ENCODE results near the gene NPVF. TPM values are rescaled to one million over a fixed set of nuclear protein-coding genes. Genes with fewer than 3 reads are reported as not detected.
A peak's percentile ranks its signal among the peaks of the same experiment; 100 is the strongest.

NPVF gene
- total RNA-seq, 1 experiment from 2014 or later = not detected

- Histone ChIP-seq H3K9me3 (ENCODE audit: low read length) (no peaks in the 10 kb centered on the region), H3K9ac (ENCODE audit: low read length) (no peak overlapping the region), H3K4me3 (ENCODE audit: low read length) (no peak overlapping the region), H3K9me2 (replicated peaks; ENCODE audit: low read length) (no peaks in the 10 kb centered on the region), H3K27me3 (ENCODE audit: low read length) (peaks cover 39% of the 10 kb centered on the region), H3K4me2 (ENCODE audit: low read length) (no peak overlapping the region), H2AFZ (ENCODE audit: low read length) (no peak overlapping the region), H3K27ac (ENCODE audit: low read length) (no peak overlapping the region), H3K4me1 (ENCODE audit: insufficient read depth, low read length) (no peaks in the 10 kb centered on the region), H4K20me1 (ENCODE audit: low read length) (no peaks in the 10 kb centered on the region), H3K79me2 (ENCODE audit: low read length) (no peaks in the 10 kb centered on the region), H3F3A (ENCODE audit: low read length, unreplicated experiment) (no peaks in the 10 kb centered on the region), H3K36me3 (ENCODE audit: low read depth, low read length) (no peaks in the 10 kb centered on the region)
- ChIA-PET CTCF (interaction anchor here (0.6 to 0.9 kb wide), 6 partner anchors 36 to 1478 kb away, joined by 3 to 9 read pairs (median 5); a partner anchor contains a TSS), POLR2A (ENCODE audit: unreplicated experiment) (no interaction called here)
- DNase-seq = peak; percentile 79
- no peak for ATAC-seq
- intact Hi-C loops (cut with micrococcal nuclease) = no loop called here
- BruUV-seq (replicated peaks) = no TSS peak
- TF ChIP-seq CTCF (conservative IDR thresholded peaks at IDR 0.05; ENCODE audit: low read depth, low read length) = peak; percentile 83
- no peak for TF ChIP-seq EZH2phosphoT487 (IDR thresholded peaks at IDR 0.05; ENCODE audit: borderline replicate concordance, low read length)
These were observed 11.4 kb downstream of the NPVF start for GRCh38 chr7:25216837-25217236.

GRCh38 chr7:25215694-25216335, 12.5 kb downstream of the NPVF start:
- H3K27me3 ChIP-seq (ENCODE audit: low read length) = peaks cover 28% of the 10 kb centered on the region
- DNase-seq (no peak), ATAC-seq (peak; percentile 54; the same call in 1 of the 2 replicates)
- no peaks in the 10 kb centered on the region for H3F3A ChIP-seq (ENCODE audit: low read length, unreplicated experiment)
- no peaks in the 10 kb centered on the region for H3K79me2 ChIP-seq (ENCODE audit: low read length)
- H4K20me1 ChIP-seq (ENCODE audit: low read length) = no peaks in the 10 kb centered on the region
- no peak overlapping the region for H2AFZ ChIP-seq (ENCODE audit: low read length)
- ChIA-PET POLR2A (ENCODE audit: unreplicated experiment) (no interaction called here), CTCF (interaction anchor here (0.6 kb wide), 1 partner anchor 76 kb away, joined by 3 read pairs; no protein-coding TSS in a partner anchor)
- BruUV-seq (replicated peaks) = no TSS peak
- no peak overlapping the region for H3K9ac ChIP-seq (ENCODE audit: low read length)
- no peak overlapping the region for H3K4me2 ChIP-seq (ENCODE audit: low read length)
- no peaks in the 10 kb centered on the region for H3K36me3 ChIP-seq (ENCODE audit: low read depth, low read length)
- no peaks in the 10 kb centered on the region for H3K4me1 ChIP-seq (ENCODE audit: insufficient read depth, low read length)
- H3K27ac ChIP-seq (ENCODE audit: low read length) = no peak overlapping the region
- TF ChIP-seq EZH2phosphoT487 (IDR thresholded peaks at IDR 0.05; ENCODE audit: borderline replicate concordance, low read length) (no peak), EZH2 (IDR thresholded peaks at IDR 0.05; ENCODE audit: low read length, unreplicated experiment) (no peak), CTCF (conservative IDR thresholded peaks at IDR 0.05; ENCODE audit: low read depth, low read length) (0 out of 2 replicates have a peak, but pooled peaks have one; percentile 18)
- no peaks in the 10 kb centered on the region for H3K9me2 ChIP-seq (replicated peaks; ENCODE audit: low read length)
- intact Hi-C loops (cut with micrococcal nuclease) = no loop called here
- no peak overlapping the region for H3K4me3 ChIP-seq (ENCODE audit: low read length)
- H3K9me3 ChIP-seq (ENCODE audit: low read length) = no peaks in the 10 kb centered on the region

- ChIA-PET POLR2A (ENCODE audit: unreplicated experiment) (no interaction called here), CTCF (no interaction called here)
- Histone ChIP-seq H3K9ac (ENCODE audit: low read length) (no peak overlapping the region), H4K20me1 (ENCODE audit: low read length) (no peaks in the 10 kb centered on the region), H3K36me3 (ENCODE audit: low read depth, low read length) (no peaks in the 10 kb centered on the region), H3K79me2 (ENCODE audit: low read length) (no peaks in the 10 kb centered on the region), H3K9me2 (replicated peaks; ENCODE audit: low read length) (no peaks in the 10 kb centered on the region), H2AFZ (ENCODE audit: low read length) (no peak overlapping the region), H3K4me3 (ENCODE audit: low read length) (no peak overlapping the region), H3K27me3 (ENCODE audit: low read length) (peaks cover 32% of the 10 kb centered on the region), H3K4me1 (ENCODE audit: insufficient read depth, low read length) (no peaks in the 10 kb centered on the region), H3F3A (ENCODE audit: low read length, unreplicated experiment) (no peaks in the 10 kb centered on the region), H3K4me2 (ENCODE audit: low read length) (no peak overlapping the region), H3K27ac (ENCODE audit: low read length) (no peak overlapping the region), H3K9me3 (ENCODE audit: low read length) (0 out of 2 replicates have a peak, but pooled peaks cover 5% of the 10 kb centered on the region)
- TF ChIP-seq EZH2phosphoT487 (IDR thresholded peaks at IDR 0.05; ENCODE audit: borderline replicate concordance, low read length) (no peak), EZH2 (IDR thresholded peaks at IDR 0.05; ENCODE audit: low read length, unreplicated experiment) (no peak), CTCF (conservative IDR thresholded peaks at IDR 0.05; ENCODE audit: low read depth, low read length) (no peak)
- BruUV-seq (replicated peaks) = no TSS peak
- ATAC-seq (no peak), DNase-seq (no peak)
- intact Hi-C loops (cut with micrococcal nuclease) = no loop called here
These were observed 19.6 kb downstream of the NPVF start for GRCh38 chr7:25208525-25209221.
